Measurements from ENCODE around the gene SUN5. TPM values are rescaled to one million over a fixed set of nuclear protein-coding genes. Genes with fewer than 3 reads are reported as not detected.

The SUN5 gene
- total RNA-seq, 2 experiments from 2014 or later: not detected

- TF ChIP-seq CTCF (IDR thresholded peaks at IDR 0.05): no peak
Measured at GRCh38 chr20:32970115-32970972, 33.9 kb downstream of the SUN5 start.

GRCh38 chr20:32969356-32970114, 34.7 kb downstream of the SUN5 start:
- no peak for TF ChIP-seq CTCF (IDR thresholded peaks at IDR 0.05)
- Mint-ChIP-seq H3K9me3 (no peaks in the 10 kb centered on the region), H3K4me1 (ENCODE audit: low read depth) (peaks cover 84% of the 10 kb centered on the region), H3K36me3 (ENCODE audit: low read depth) (peaks cover 5% of the 10 kb centered on the region), H3K27ac (no peak overlapping the region), H3K27me3 (no peaks in the 10 kb centered on the region), H3K4me3 (no peak overlapping the region)
- ChIA-PET CTCF (interaction anchor here (2.5 to 5.4 kb wide), 2 partner anchors 24 to 35 kb away, joined by 13 to 40 read pairs; partner anchors contain the start of gene SUN5), POLR2A (no interaction called here)
- DNase-seq (no peak), ATAC-seq (no peak)
- intact Hi-C loops (cut with micrococcal nuclease): no loop called here

More at GRCh38 chr20:32970115-32970972, 33.9 kb downstream of the SUN5 start:
- no peak overlapping the region for H3K27ac Mint-ChIP-seq
- no peaks in the 10 kb centered on the region for H3K27me3 Mint-ChIP-seq
- no peak for ATAC-seq
- ChIA-PET CTCF (interaction anchor here (5.4 kb wide), 1 partner anchor 25 kb away, joined by 40 read pairs; no protein-coding TSS in a partner anchor), POLR2A (interaction anchor here (0.7 to 1.7 kb wide), 3 partner anchors 17 to 1333 kb away, joined by 3 to 4 read pairs (median 4); partner anchors contain the start of gene AHCY)
- peaks cover 9% of the 10 kb centered on the region for H3K36me3 Mint-ChIP-seq (ENCODE audit: low read depth)
- intact Hi-C loops (cut with micrococcal nuclease): no loop called here
- H3K4me3 Mint-ChIP-seq: no peak overlapping the region
- H3K9me3 Mint-ChIP-seq: peaks cover 2% of the 10 kb centered on the region
- no peak for DNase-seq
- H3K4me1 Mint-ChIP-seq (ENCODE audit: low read depth): peaks cover 86% of the 10 kb centered on the region

- ChIA-PET POLR2A (interaction anchor here (0.8 to 1.7 kb wide), 4 partner anchors 8 to 34 kb away, joined by 3 to 12 read pairs (median 5); no protein-coding TSS in a partner anchor), CTCF (interaction anchor here (1.4 to 3.7 kb wide), 4 partner anchors 18 to 36 kb away, joined by 3 to 26 read pairs (median 10); partner anchors contain the start of gene SUN5)
- ATAC-seq (peak; percentile 15), DNase-seq (peak; percentile 71)
- H3K4me1 Mint-ChIP-seq (ENCODE audit: low read depth): peaks cover 78% of the 10 kb centered on the region
- peak overlapping the region; percentile 1 for H3K4me3 Mint-ChIP-seq
- intact Hi-C loops (cut with micrococcal nuclease): no loop called here
- no peak for TF ChIP-seq CTCF (IDR thresholded peaks at IDR 0.05)
- H3K36me3 Mint-ChIP-seq (ENCODE audit: low read depth): peaks cover 5% of the 10 kb centered on the region
- no peak overlapping the region for H3K27ac Mint-ChIP-seq
- no peaks in the 10 kb centered on the region for H3K27me3 Mint-ChIP-seq
- no peaks in the 10 kb centered on the region for H3K9me3 Mint-ChIP-seq
Measured at GRCh38 chr20:32968478-32969241, 35.6 kb downstream of the SUN5 start.

DNA sequence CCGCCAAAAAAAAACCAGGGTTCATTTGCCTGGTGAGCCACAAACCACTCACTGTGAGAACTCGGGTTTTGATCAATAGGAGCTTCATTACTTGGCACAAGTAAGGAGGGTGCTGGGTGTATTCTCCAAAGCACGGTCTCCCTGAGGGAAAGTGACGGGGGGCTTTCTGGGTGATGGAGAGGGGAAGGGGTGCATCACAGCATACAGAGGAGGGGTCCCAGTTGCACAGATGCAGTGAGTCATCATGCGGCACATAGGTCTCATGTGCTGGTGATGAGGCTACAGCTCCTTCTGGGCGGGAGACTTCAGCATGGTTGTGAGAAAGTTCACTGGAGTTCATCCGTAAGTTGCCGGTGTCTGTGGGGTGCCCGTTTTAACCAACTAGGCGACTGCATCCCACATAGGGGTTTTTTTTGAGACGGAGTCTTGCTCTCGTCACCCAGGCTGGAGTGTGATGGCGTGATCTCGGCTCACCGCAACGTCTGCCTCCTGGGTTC, 36.2 kb downstream of the SUN5 start:
- Mint-ChIP-seq H3K27me3 (no peaks in the 10 kb centered on the region), H3K27ac (no peak overlapping the region), H3K36me3 (ENCODE audit: low read depth) (peaks cover 2% of the 10 kb centered on the region), H3K4me3 (peak overlapping the region; percentile 28), H3K4me1 (ENCODE audit: low read depth) (peaks cover 78% of the 10 kb centered on the region), H3K9me3 (no peaks in the 10 kb centered on the region)
- ATAC-seq (peak; percentile 21), DNase-seq (peak; percentile 75)
- ChIA-PET CTCF (interaction anchor here (0.6 to 3.7 kb wide), 5 partner anchors 19 to 332 kb away, joined by 3 to 26 read pairs (median 6); partner anchors contain the start of gene SUN5), POLR2A (interaction anchor here (0.7 to 2.4 kb wide), 9 partner anchors 8 to 148 kb away, joined by 3 to 12 read pairs (median 4); partner anchors contain the start of gene SUN5)
- intact Hi-C loops (cut with micrococcal nuclease): no loop called here
- TF ChIP-seq CTCF (IDR thresholded peaks at IDR 0.05): no peak

Measured in activated CD8-positive, alpha-beta T cell treated with anti-CD3 and anti-CD28 coated beads for 36 hours (primary cell).